ENCODE results near the gene ARHGAP12.
"Not testable (repeated sequence)": the region's sequence is repeated elsewhere in the genome, so short reads cannot be mapped to it uniquely, and the experiment has no call there.

The ARHGAP12 gene

DNA sequence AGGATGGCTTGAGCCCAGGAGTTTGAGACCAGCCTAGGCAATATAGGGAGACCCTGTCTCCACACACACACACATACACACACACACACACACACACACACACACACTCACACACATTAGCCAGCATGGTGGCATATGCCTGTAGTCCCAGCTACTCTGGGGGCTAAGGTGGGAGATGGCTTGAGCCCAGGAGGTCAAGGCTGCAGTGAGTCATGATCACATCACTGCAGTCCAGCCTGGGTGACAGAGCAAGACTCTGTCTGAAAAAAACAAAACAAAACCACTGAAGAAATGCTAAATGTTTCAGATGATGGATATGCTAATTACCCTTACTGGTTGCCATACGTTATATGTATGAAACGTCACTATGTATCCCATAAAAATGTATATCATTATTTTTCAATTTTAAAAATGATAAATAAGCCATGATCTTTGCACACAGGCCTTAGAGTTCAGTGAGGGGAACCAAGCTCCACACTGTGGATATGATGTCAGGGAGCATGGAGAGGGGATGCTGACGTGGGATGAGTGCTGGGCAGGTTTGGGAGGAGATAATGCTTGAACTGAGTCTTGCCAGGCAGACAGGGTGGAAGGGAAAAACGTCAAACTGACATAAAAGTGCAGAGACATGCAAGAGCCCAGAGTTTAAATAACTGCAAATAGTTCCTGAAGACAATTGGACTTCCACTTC, 45.9 kb upstream of the ARHGAP12 start:
- Histone ChIP-seq H2AFZ (ENCODE audit: low read depth) (no peak overlapping the region), H3K4me3 (IDR thresholded peaks at IDR 0.05; ENCODE audit: insufficient read depth, low read depth, low read length) (no peak overlapping the region), H4K20me1 (ENCODE audit: insufficient read depth) (no peaks in the 10 kb centered on the region), H3K9ac (no peak overlapping the region), H3K27ac (no peak overlapping the region), H3K4me2 (no peak overlapping the region), H3K27me3 (ENCODE audit: insufficient read depth, low read depth) (no peaks in the 10 kb centered on the region), H3K4me1 (ENCODE audit: low read depth, poor library complexity, severe bottlenecking) (no peaks in the 10 kb centered on the region), H3K36me3 (ENCODE audit: insufficient read depth) (no peaks in the 10 kb centered on the region), H3K79me2 (ENCODE audit: insufficient read depth, low read depth) (no peaks in the 10 kb centered on the region)
- TF ChIP-seq, protein P1, sequence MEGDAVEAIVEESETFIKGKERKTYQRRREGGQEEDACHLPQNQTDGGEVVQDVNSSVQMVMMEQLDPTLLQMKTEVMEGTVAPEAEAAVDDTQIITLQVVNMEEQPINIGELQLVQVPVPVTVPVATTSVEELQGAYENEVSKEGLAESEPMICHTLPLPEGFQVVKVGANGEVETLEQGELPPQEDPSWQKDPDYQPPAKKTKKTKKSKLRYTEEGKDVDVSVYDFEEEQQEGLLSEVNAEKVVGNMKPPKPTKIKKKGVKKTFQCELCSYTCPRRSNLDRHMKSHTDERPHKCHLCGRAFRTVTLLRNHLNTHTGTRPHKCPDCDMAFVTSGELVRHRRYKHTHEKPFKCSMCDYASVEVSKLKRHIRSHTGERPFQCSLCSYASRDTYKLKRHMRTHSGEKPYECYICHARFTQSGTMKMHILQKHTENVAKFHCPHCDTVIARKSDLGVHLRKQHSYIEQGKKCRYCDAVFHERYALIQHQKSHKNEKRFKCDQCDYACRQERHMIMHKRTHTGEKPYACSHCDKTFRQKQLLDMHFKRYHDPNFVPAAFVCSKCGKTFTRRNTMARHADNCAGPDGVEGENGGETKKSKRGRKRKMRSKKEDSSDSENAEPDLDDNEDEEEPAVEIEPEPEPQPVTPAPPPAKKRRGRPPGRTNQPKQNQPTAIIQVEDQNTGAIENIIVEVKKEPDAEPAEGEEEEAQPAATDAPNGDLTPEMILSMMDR (conservative IDR thresholded peaks at IDR 0.05; ENCODE audit: low read depth, low read length) = no peak

DNA sequence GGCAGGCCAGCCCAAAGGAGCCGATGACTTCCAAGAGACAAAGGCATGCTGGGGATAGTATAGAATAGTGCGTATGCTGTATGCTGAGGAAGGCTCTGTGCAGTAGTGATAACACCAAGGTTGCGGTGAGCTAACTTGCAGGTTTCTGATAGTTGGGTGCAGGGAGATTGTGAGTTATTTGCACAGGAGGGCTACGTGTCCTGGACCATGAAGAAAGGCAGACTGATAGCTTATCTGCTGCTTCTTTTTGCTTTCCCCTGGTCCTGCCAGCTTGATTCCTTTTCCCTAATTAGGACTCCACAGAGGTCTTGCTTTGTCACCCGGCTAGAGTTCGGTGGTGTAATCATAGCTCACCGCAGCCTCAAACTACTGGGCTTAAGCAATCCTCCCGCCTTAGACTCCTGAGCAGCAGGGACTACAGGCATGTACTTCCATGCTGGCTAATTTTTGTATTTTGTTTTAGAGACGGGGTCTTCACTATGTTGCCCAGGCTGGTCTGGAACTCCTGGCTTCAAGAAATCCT, 43.9 kb upstream of the ARHGAP12 start:
- Histone ChIP-seq H3K9ac (no peak overlapping the region), H3K27me3 (ENCODE audit: insufficient read depth, low read depth) (no peaks in the 10 kb centered on the region), H3K4me3 (IDR thresholded peaks at IDR 0.05; ENCODE audit: insufficient read depth, low read depth, low read length) (no peak overlapping the region), H2AFZ (ENCODE audit: low read depth) (no peak overlapping the region), H3K27ac (no peak overlapping the region), H3K4me2 (no peak overlapping the region), H4K20me1 (ENCODE audit: insufficient read depth) (no peaks in the 10 kb centered on the region), H3K36me3 (ENCODE audit: insufficient read depth) (no peaks in the 10 kb centered on the region), H3K4me1 (ENCODE audit: low read depth, poor library complexity, severe bottlenecking) (no peaks in the 10 kb centered on the region), H3K79me2 (ENCODE audit: insufficient read depth, low read depth) (no peaks in the 10 kb centered on the region)
- TF ChIP-seq, protein P1 (conservative IDR thresholded peaks at IDR 0.05; ENCODE audit: low read depth, low read length) = no peak

DNA sequence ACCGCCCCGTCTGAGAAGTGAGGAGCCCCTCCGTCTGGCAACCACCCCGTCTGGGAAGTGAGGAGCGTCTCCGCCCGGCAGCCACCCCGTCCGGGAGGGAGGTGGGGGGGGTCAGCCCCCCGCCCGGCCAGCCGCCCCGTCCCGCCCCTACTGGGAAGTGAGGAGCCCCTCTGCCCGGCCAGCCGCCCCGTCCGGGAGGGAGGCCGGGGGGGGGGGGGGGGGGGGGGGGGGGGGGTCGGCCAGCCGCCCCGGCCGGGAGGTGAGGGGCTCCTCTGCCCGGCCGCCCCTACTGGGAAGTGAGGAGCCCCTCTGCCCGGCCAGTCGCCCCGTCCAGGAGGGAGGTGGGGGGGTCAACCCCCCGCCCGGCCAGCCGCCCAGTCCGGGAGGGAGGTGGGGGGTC, 41.2 kb upstream of the ARHGAP12 start:
- H4K20me1 ChIP-seq (ENCODE audit: insufficient read depth); H3K79me2 ChIP-seq (ENCODE audit: insufficient read depth, low read depth); H2AFZ ChIP-seq (ENCODE audit: low read depth); H3K4me3 ChIP-seq (IDR thresholded peaks at IDR 0.05; ENCODE audit: insufficient read depth, low read depth, low read length); H3K36me3 ChIP-seq (ENCODE audit: insufficient read depth); H3K4me2 ChIP-seq; H3K9ac ChIP-seq; H3K4me1 ChIP-seq (ENCODE audit: low read depth, poor library complexity, severe bottlenecking); H3K27me3 ChIP-seq (ENCODE audit: insufficient read depth, low read depth); H3K27ac ChIP-seq: not testable (repeated sequence)

DNA sequence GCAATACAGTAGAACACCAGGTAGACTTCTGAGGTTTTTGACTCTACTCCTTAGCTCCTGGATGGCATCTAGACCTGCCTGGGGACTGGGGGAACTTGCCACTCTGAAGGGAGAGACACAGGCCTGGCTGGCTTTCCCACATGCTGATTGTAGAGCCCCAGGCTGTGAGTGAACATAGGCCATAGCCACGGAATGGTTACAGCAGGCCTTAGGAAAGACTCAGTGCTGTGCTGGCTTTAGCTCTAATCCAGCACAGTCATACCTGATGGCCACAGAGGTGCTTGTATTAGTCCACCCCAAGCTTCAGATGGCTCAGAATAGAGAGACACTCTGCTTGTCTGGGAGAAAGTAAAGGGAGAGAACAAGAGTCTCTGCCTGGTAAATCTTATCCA, 35.0 kb upstream of the ARHGAP12 start:
- TF ChIP-seq, protein P1 (conservative IDR thresholded peaks at IDR 0.05; ENCODE audit: low read depth, low read length) = no peak
- Histone ChIP-seq H3K9ac (no peak overlapping the region), H2AFZ (ENCODE audit: low read depth) (no peak overlapping the region), H3K27me3 (ENCODE audit: insufficient read depth, low read depth) (no peaks in the 10 kb centered on the region), H3K4me2 (no peak overlapping the region), H3K4me1 (ENCODE audit: low read depth, poor library complexity, severe bottlenecking) (no peaks in the 10 kb centered on the region), H3K4me3 (IDR thresholded peaks at IDR 0.05; ENCODE audit: insufficient read depth, low read depth, low read length) (no peak overlapping the region), H3K36me3 (ENCODE audit: insufficient read depth) (no peaks in the 10 kb centered on the region), H3K27ac (no peak overlapping the region), H3K79me2 (ENCODE audit: insufficient read depth, low read depth) (no peaks in the 10 kb centered on the region), H4K20me1 (ENCODE audit: insufficient read depth) (no peaks in the 10 kb centered on the region)

DNA sequence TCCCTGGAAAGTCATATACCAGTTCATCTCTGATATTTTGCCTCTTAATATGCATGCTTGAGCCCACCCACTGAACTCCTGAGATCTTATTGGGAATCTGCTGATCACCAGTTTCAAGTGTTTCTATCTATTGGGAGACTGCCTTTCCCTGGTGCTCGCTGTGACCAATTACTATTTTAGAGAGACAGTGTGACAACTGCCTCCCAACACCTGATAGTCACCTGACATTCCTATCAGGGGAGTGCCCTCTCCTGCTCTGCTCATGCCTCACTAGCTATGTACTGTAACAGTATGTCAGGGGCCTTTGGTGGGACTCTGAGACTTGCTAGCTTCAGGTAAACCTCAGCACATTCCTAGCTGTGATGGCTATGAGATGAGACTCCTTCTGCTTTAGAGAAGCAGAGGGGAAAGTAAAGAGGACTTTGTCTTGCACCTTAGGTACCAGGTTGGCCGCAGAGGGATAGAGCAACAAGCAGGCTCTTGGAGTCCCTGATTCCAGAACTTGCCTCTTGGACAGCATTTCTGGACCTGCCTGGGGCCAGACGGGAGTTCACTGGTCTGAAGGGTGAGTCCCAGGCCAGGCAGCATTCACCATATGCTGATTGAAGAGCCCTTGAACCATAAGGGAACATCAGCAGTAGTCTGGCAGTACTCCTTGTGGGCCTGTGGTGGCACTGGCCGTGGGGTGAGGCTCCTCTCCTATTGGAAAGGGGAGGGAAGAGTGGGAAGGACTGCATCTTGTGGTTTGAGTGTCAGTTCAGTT, 34.4 kb upstream of the ARHGAP12 start:
- Histone ChIP-seq H3K27me3 (ENCODE audit: insufficient read depth, low read depth) (no peaks in the 10 kb centered on the region), H3K36me3 (ENCODE audit: insufficient read depth) (no peaks in the 10 kb centered on the region), H3K4me1 (ENCODE audit: low read depth, poor library complexity, severe bottlenecking) (no peaks in the 10 kb centered on the region), H3K4me2 (no peak overlapping the region), H4K20me1 (ENCODE audit: insufficient read depth) (no peaks in the 10 kb centered on the region), H3K79me2 (ENCODE audit: insufficient read depth, low read depth) (no peaks in the 10 kb centered on the region), H3K9ac (no peak overlapping the region), H3K4me3 (IDR thresholded peaks at IDR 0.05; ENCODE audit: insufficient read depth, low read depth, low read length) (no peak overlapping the region), H3K27ac (no peak overlapping the region), H2AFZ (ENCODE audit: low read depth) (no peak overlapping the region)
- TF ChIP-seq, protein P1 (conservative IDR thresholded peaks at IDR 0.05; ENCODE audit: low read depth, low read length) = no peak

Data from KMS-11 (cell line).